ENCODE measurements around the gene ATF5.
"Not testable (repeated sequence)": the region's sequence is repeated elsewhere in the genome, so short reads cannot be mapped to it uniquely, and the experiment has no call there.

Gene ATF5

DNA sequence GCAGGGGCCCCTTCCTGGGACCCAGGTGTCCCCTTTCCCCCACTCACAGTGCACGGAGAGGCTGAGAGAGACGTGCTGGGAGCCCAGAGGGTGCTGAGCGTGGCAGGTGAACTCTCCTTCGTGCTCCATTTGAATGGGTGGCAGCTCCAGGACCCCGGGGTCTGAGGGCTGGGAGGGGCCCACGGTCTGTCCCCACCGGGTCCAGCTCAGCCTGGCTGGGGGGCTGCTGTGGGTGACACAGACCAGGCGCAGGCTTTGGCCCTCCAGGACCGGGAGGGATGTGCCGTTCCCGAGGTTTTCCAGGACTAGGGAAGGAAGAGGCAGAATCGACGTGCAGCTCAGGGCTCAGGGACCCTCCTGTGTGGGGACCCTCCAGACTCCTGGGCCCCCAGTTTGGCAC, 29.6 kb downstream of the ATF5 start:
- H3K9me3 ChIP-seq (ENCODE audit: control insufficient read depth, low read length); H3K36me3 ChIP-seq (ENCODE audit: control insufficient read depth, insufficient read depth, low read length); H3K4me3 ChIP-seq (ENCODE audit: extremely low read depth, insufficient read depth, low read length, poor library complexity, severe bottlenecking); H3K27ac ChIP-seq (ENCODE audit: low read depth, low read length, severe bottlenecking); H3K4me1 ChIP-seq (ENCODE audit: control insufficient read depth, insufficient read depth, low read length, poor library complexity, severe bottlenecking): not testable (repeated sequence)
- 79 to 89% methylated on average over 10 to 13 of the region's 13 CpGs for WGBS, 2 experiments (ENCODE audit: insufficient coverage in 2 of 2)

DNA sequence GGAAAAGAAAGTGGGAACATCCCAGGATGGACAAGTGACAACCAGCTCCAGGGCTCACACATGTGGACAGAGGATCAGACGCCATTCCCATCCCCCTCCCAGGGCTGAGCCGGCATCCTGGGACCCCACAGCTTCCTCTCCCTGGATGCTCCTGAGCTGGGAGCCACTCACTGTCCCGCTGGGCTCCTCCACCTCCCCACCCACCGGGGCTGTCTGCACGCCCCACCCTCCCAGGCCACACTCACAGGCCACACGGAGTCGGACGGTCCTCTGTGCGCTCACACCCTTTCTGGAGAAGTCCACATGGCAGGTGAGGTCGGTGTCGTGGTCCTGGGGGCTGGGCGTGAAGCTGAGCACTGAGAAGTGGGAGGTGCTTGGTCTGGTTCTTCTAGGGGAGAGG, 30.9 kb downstream of the ATF5 start:
- H3K36me3 ChIP-seq (ENCODE audit: control insufficient read depth, insufficient read depth, low read length); H3K4me3 ChIP-seq (ENCODE audit: extremely low read depth, insufficient read depth, low read length, poor library complexity, severe bottlenecking); H3K9me3 ChIP-seq (ENCODE audit: control insufficient read depth, low read length); H3K4me1 ChIP-seq (ENCODE audit: control insufficient read depth, insufficient read depth, low read length, poor library complexity, severe bottlenecking); H3K27ac ChIP-seq (ENCODE audit: low read depth, low read length, severe bottlenecking): not testable (repeated sequence)
- whole genome bisulfite sequencing, 2 experiments (ENCODE audit: insufficient coverage in 2 of 2): no CpG with 5 or more reads among the region's 12 CpGs

DNA sequence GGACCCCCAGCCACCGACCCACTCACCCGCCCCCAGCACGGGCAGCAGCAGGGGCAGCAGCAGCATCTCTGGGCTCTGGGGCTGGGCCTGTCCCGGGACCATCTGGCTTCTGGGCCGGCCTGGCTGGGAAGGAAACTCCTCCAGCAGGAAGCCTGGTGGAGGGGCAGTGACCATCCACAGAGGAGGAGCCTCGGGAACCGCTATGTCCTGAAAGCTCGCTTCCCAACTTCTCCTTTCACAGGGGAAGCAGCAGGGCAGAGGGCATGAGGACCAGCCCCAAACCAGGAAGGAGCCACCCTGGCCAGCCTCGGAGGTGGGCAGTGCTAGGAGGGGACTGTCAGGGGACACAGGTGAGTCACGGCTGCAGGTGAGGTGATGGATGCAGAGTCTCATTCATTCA, 32.0 kb downstream of the ATF5 start, which contains the start of gene SIGLEC11:
TSS of gene SIGLEC11 (minus strand) at position 193 of the 400 bp plus-strand sequence. CDS start at position 102, 91 bp downstream.
- not testable (repeated sequence) for H3K4me1 ChIP-seq (ENCODE audit: control insufficient read depth, insufficient read depth, low read length, poor library complexity, severe bottlenecking); H3K4me3 ChIP-seq (ENCODE audit: extremely low read depth, insufficient read depth, low read length, poor library complexity, severe bottlenecking); H3K36me3 ChIP-seq (ENCODE audit: control insufficient read depth, insufficient read depth, low read length); H3K9me3 ChIP-seq (ENCODE audit: control insufficient read depth, low read length); H3K27ac ChIP-seq (ENCODE audit: low read depth, low read length, severe bottlenecking)
- WGBS, 2 experiments (ENCODE audit: insufficient coverage in 2 of 2): no CpG with 5 or more reads among the region's 10 CpGs

DNA sequence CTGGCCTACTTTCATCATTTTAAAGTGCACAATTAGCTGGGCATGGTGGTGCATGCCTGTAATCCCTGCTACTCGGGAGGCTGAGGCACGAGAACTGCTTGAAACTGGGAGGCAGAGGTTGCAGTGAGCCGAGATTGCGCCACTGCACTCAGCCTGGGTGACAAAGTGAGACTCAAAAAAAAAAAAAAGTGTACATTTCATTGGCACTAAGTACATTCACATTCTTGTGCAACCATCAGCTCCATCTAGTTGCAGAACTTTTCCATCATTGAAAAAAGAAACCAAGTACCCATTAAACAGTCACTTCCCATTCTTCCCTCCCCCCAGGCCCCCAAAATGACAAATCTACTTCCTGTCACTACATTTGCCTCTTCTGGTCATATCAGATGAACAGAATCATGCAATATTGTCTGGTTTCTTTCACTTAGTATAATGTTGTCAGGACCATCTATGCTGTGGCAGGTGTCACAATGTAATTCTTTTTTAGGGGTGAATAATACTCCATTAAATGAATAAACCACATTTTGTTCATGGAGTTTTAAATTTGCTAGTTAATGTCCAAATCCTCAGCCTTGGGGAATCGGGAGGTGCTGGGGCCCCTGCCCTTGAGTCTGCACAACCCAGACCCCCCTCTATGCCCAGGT, 39.4 kb downstream of the ATF5 start:
- Histone ChIP-seq H3K36me3 (ENCODE audit: control insufficient read depth, insufficient read depth, low read length) (no peaks in the 10 kb centered on the region), H3K27ac (ENCODE audit: low read depth, low read length, severe bottlenecking) (no peak overlapping the region)
- WGBS, 2 experiments (ENCODE audit: insufficient coverage in 2 of 2): 79 to 90% methylated on average over 2 to 5 of the region's 5 CpGs

DNA sequence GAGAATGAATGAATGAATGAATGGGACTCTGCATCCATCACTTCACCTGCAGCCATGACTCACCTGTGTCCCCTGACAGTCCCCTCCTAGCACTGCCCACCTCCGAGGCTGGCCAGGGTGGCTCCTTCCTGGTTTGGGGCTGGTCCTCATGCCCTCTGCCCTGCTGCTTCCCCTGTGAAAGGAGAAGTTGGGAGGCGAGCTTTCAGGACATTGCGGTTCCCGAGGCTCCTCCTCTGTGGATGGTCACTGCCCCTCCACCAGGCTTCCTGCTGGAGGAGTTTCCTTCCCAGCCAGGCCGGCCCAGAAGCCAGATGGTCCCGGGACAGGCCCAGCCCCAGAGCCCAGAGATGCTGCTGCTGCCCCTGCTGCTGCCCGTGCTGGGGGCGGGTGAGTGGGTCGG, 40.4 kb downstream of the ATF5 start:
- not testable (repeated sequence) for H3K9me3 ChIP-seq (ENCODE audit: control insufficient read depth, low read length); H3K4me1 ChIP-seq (ENCODE audit: control insufficient read depth, insufficient read depth, low read length, poor library complexity, severe bottlenecking); H3K27ac ChIP-seq (ENCODE audit: low read depth, low read length, severe bottlenecking); H3K4me3 ChIP-seq (ENCODE audit: extremely low read depth, insufficient read depth, low read length, poor library complexity, severe bottlenecking); H3K36me3 ChIP-seq (ENCODE audit: control insufficient read depth, insufficient read depth, low read length)
- WGBS, 2 experiments (ENCODE audit: insufficient coverage in 2 of 2): no CpG with 5 or more reads among the region's 9 CpGs

More for the DNA sequence above, 39.4 kb downstream of the ATF5 start:
- no peaks in the 10 kb centered on the region for H3K9me3 ChIP-seq (ENCODE audit: control insufficient read depth, low read length)
- no peaks in the 10 kb centered on the region for H3K4me1 ChIP-seq (ENCODE audit: control insufficient read depth, insufficient read depth, low read length, poor library complexity, severe bottlenecking)
- H3K4me3 ChIP-seq (ENCODE audit: extremely low read depth, insufficient read depth, low read length, poor library complexity, severe bottlenecking): no peak overlapping the region

DNA sequence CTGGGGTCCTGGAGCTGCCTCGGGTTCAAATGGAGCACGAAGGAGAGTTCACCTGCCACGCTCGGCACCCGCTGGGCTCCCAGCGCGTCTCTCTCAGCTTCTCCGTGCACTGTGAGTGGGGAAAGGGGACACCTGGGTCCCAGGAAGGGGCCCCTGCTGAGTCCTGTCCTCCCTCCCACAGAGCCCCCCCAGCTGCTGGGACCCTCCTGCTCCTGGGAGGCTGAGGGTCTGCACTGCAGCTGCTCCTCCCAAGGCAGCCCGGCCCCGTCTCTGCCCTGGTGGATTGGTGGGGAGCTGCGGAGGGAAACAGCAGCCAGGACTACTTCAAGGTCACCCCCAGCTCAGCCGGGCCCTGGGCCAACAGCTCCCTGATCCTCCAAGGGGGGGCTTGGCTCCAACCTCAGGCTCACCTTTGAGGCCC, 43.0 kb downstream of the ATF5 start:
- no peak overlapping the region for H3K27ac ChIP-seq (ENCODE audit: low read depth, low read length, severe bottlenecking)
- H3K4me3 ChIP-seq (ENCODE audit: extremely low read depth, insufficient read depth, low read length, poor library complexity, severe bottlenecking): no peak overlapping the region
- no peaks in the 10 kb centered on the region for H3K4me1 ChIP-seq (ENCODE audit: control insufficient read depth, insufficient read depth, low read length, poor library complexity, severe bottlenecking)
- H3K36me3 ChIP-seq (ENCODE audit: control insufficient read depth, insufficient read depth, low read length): peaks cover 4% of the 10 kb centered on the region
- WGBS, 2 experiments (ENCODE audit: insufficient coverage in 2 of 2): 83 to 90% methylated on average over 10 to 11 of the region's 12 CpGs
- no peaks in the 10 kb centered on the region for H3K9me3 ChIP-seq (ENCODE audit: control insufficient read depth, low read length)

DNA sequence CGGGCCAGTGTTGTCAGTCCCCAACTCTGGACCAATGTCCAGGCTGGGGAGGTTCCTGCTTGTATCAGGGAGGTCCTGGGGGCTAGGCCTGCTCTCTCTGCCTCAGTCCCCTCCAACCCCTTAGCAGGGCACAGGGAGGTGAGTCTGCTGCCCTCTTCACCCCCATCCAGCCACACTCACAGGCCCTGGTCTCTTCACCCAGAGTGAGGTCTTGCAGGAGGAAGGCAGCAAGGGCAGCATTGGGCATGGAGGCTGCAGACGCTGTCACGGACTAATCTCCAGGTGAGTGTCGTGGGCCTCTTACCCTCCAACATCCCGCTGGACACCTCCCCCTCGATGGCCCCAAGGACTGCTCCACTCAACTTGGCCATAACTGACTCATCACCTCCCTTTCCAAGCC, 43.8 kb downstream of the ATF5 start:
- Histone ChIP-seq H3K4me1 (ENCODE audit: control insufficient read depth, insufficient read depth, low read length, poor library complexity, severe bottlenecking) (no peaks in the 10 kb centered on the region), H3K9me3 (ENCODE audit: control insufficient read depth, low read length) (no peaks in the 10 kb centered on the region), H3K27ac (ENCODE audit: low read depth, low read length, severe bottlenecking) (no peak overlapping the region), H3K36me3 (ENCODE audit: control insufficient read depth, insufficient read depth, low read length) (peaks cover 4% of the 10 kb centered on the region), H3K4me3 (ENCODE audit: extremely low read depth, insufficient read depth, low read length, poor library complexity, severe bottlenecking) (no peak overlapping the region)
- 80 to 94% methylated on average over 6 of the region's 6 CpGs for WGBS, 2 experiments (ENCODE audit: insufficient coverage in 2 of 2)

DNA sequence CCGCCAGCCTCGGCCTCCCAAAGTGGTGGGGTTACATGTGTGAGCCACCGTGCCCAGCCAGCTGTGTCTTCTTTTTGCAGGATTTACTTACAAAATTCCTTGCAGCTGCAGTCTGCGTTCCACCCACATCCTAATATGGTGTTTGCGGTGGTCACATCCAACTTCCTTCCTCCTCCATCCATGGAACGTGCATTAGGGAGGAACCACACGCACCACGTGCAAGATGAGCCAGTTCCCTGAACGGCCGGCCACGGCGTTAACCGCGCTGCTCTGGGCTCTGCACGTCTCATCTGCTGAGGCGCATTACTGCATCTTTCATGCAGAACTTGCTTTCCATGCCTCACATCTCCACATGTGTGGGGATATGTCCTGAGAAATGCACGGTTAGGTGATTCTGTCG, 45.0 kb downstream of the ATF5 start:
- 91 to 93% methylated on average over 11 to 18 of the region's 18 CpGs for WGBS, 2 experiments (ENCODE audit: insufficient coverage in 2 of 2)
- Histone ChIP-seq H3K27ac (ENCODE audit: low read depth, low read length, severe bottlenecking) (no peak overlapping the region), H3K4me1 (ENCODE audit: control insufficient read depth, insufficient read depth, low read length, poor library complexity, severe bottlenecking) (no peaks in the 10 kb centered on the region), H3K36me3 (ENCODE audit: control insufficient read depth, insufficient read depth, low read length) (peaks cover 5% of the 10 kb centered on the region), H3K4me3 (ENCODE audit: extremely low read depth, insufficient read depth, low read length, poor library complexity, severe bottlenecking) (no peak overlapping the region), H3K9me3 (ENCODE audit: control insufficient read depth, low read length) (no peaks in the 10 kb centered on the region)

DNA sequence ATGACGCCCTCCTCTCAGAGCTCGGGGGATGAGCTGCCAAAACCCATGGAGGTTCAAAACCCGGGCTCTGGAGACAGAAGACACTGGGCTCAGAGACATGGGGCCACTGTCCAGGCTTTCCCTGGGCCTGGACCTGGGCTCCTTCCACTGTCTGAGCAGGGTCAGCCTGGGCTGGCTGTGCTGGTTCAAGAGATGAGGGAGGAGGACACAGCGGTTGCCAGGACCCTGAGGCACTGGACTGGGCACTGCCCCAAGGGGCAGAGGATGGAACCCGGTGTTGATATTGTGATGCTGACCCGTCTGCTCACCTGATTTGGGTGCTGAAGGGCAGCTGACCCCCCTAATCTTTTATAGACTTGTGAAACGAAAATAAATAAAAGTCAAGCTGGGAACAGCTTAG, 46.0 kb downstream of the ATF5 start:
- no peak overlapping the region for H3K4me3 ChIP-seq (ENCODE audit: extremely low read depth, insufficient read depth, low read length, poor library complexity, severe bottlenecking)
- 97% methylated on average over 3 to 4 of the region's 7 CpGs for WGBS, 2 experiments (ENCODE audit: insufficient coverage in 2 of 2)
- no peaks in the 10 kb centered on the region for H3K9me3 ChIP-seq (ENCODE audit: control insufficient read depth, low read length)
- H3K36me3 ChIP-seq (ENCODE audit: control insufficient read depth, insufficient read depth, low read length): peaks cover 7% of the 10 kb centered on the region
- H3K4me1 ChIP-seq (ENCODE audit: control insufficient read depth, insufficient read depth, low read length, poor library complexity, severe bottlenecking): no peaks in the 10 kb centered on the region
- H3K27ac ChIP-seq (ENCODE audit: low read depth, low read length, severe bottlenecking): no peak overlapping the region

DNA sequence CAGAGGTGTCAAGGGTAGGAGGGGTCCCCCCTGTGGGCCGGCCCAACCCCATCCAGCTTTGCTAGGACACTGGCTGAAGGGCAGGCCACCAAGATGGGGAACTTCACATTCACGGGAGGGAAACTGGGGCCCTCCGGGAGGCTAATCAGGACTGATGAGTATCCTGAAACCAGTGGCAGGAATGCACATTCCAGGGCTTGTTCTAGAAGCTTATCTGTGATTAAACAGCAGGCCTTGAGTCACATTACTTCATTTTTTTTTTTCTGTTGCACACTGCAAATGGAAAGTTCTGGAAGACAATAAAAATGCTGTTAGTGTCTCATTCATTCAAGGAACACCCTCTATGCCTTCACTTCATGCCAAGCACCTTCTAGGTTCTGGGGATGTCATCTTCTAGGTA, 47.5 kb downstream of the ATF5 start:
- Histone ChIP-seq H3K4me3 (ENCODE audit: extremely low read depth, insufficient read depth, low read length, poor library complexity, severe bottlenecking) (no peak overlapping the region), H3K4me1 (ENCODE audit: control insufficient read depth, insufficient read depth, low read length, poor library complexity, severe bottlenecking) (no peaks in the 10 kb centered on the region), H3K9me3 (ENCODE audit: control insufficient read depth, low read length) (no peaks in the 10 kb centered on the region), H3K36me3 (ENCODE audit: control insufficient read depth, insufficient read depth, low read length) (peaks cover 14% of the 10 kb centered on the region), H3K27ac (ENCODE audit: low read depth, low read length, severe bottlenecking) (no peak overlapping the region)
- 85 to 96% methylated on average over 3 of the region's 3 CpGs for WGBS, 2 experiments (ENCODE audit: insufficient coverage in 2 of 2)

DNA sequence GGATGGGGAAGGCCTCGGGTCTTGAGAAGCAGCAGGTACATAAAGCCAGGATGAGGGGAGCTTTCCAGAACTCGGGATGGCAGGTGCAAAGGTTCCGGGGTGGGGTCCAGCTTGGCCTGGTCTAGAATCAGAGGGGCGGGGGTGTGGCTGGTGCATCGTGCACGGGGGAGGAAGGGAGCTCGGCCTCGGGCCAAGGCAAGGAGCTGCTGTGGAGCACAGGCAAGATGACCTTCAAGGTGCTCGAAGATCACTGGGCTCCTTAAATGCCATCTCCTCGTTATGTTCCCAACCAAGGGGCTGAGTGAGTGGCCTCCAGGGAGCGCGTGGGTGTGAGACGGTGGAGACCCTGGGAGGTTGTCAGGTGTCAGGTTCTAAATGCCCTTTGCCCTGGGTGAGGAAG, 48.1 kb downstream of the ATF5 start:
- no peak overlapping the region for H3K4me3 ChIP-seq (ENCODE audit: extremely low read depth, insufficient read depth, low read length, poor library complexity, severe bottlenecking)
- WGBS, 2 experiments (ENCODE audit: insufficient coverage in 2 of 2): 94 to 97% methylated on average over 12 to 13 of the region's 13 CpGs
- no peaks in the 10 kb centered on the region for H3K4me1 ChIP-seq (ENCODE audit: control insufficient read depth, insufficient read depth, low read length, poor library complexity, severe bottlenecking)
- no peaks in the 10 kb centered on the region for H3K9me3 ChIP-seq (ENCODE audit: control insufficient read depth, low read length)
- peaks cover 16% of the 10 kb centered on the region for H3K36me3 ChIP-seq (ENCODE audit: control insufficient read depth, insufficient read depth, low read length)
- no peak overlapping the region for H3K27ac ChIP-seq (ENCODE audit: low read depth, low read length, severe bottlenecking)
